HG03159 (cell line): ENCODE results near the gene SWT1.
"Not testable (repeated sequence)": the region's sequence is repeated elsewhere in the genome, so short reads cannot be mapped to it uniquely, and the experiment has no call there.

Experiments
- ATAC-seq: cut with Tn5 transposase; IDR thresholded peaks from one replicate; pipeline ENCODE4 v1.9.1; 2021; ENCODE audit warnings: mild to moderate bottlenecking, moderate library complexity; ENCODE audit not compliant: unreplicated experiment

Gene SWT1

GRCh38 chr1:185245466-185245865 is 88.5 kb downstream of the SWT1 start:
- ATAC-seq, result no peak

GRCh38 chr1:185249563-185249962 is 92.6 kb downstream of the SWT1 start:
- ATAC-seq, result no peak

GRCh38 chr1:185250063-185250462 is 93.1 kb downstream of the SWT1 start:
- ATAC-seq, result no peak

- ATAC-seq, result not testable (repeated sequence)
Observed at GRCh38 chr1:185251928-185252327, 95.0 kb downstream of the SWT1 start.

GRCh38 chr1:185252404-185252803 is 95.4 kb downstream of the SWT1 start:
- not testable (repeated sequence) for ATAC-seq

- not testable (repeated sequence) for ATAC-seq
Observed at GRCh38 chr1:185255595-185255994, 98.6 kb downstream of the SWT1 start.

GRCh38 chr1:185257116-185257949 is 100.4 kb downstream of the SWT1 start:
- not testable (repeated sequence) for ATAC-seq

- no peak for ATAC-seq
Observed at GRCh38 chr1:185257950-185258208, 100.9 kb downstream of the SWT1 start.

GRCh38 chr1:185258676-185259075 is 101.7 kb downstream of the SWT1 start:
- no peak for ATAC-seq

GRCh38 chr1:185260611-185261010 is 103.6 kb downstream of the SWT1 start:
- ATAC-seq, result no peak

- ATAC-seq, result no peak
Observed at GRCh38 chr1:185262151-185262550, 105.2 kb downstream of the SWT1 start.

GRCh38 chr1:185263292-185263691 is 106.3 kb downstream of the SWT1 start:
- ATAC-seq, result no peak

- no peak for ATAC-seq
Observed at GRCh38 chr1:185263780-185264179, 106.8 kb downstream of the SWT1 start.

GRCh38 chr1:185265314-185265713 is 108.3 kb downstream of the SWT1 start:
- ATAC-seq, result no peak

GRCh38 chr1:185267301-185267700 is 110.3 kb downstream of the SWT1 start:
- no peak for ATAC-seq

- no peak for ATAC-seq
Observed at GRCh38 chr1:185267701-185268100, 110.7 kb downstream of the SWT1 start.

- ATAC-seq, result no peak
Observed at GRCh38 chr1:185268352-185268751, 111.4 kb downstream of the SWT1 start.

GRCh38 chr1:185271921-185272320 is 115.0 kb downstream of the SWT1 start:
- ATAC-seq, result no peak

- no peak for ATAC-seq
Observed at GRCh38 chr1:185279571-185279970, 122.6 kb downstream of the SWT1 start.

- ATAC-seq, result no peak
Observed at GRCh38 chr1:185280589-185280988, 123.6 kb downstream of the SWT1 start.

GRCh38 chr1:185281245-185281644 is 124.3 kb downstream of the SWT1 start:
- ATAC-seq, result peak; percentile 92

GRCh38 chr1:185284116-185284515 is 127.1 kb downstream of the SWT1 start:
- ATAC-seq, result no peak
